GM23248 (cell line): ENCODE data around the gene SLC25A26.

ENCODE experiments used
- EZH2 ChIP-seq: fragments of 200-600 bp; sonication (generic); IDR thresholded peaks from 2 replicates; pipeline ENCODE4 v1.6.1; 2018; ENCODE audit warnings: antibody characterized with exemption, mild to moderate bottlenecking; ENCODE audit not compliant: insufficient read depth, poor library complexity, severe bottlenecking
- EZH2phosphoT487 ChIP-seq: fragments of 200-600 bp; sonication (generic); IDR thresholded peaks from 2 replicates; pipeline ENCODE4 v1.6.1; 2018; ENCODE audit warnings: antibody characterized with exemption, moderate library complexity, mild to moderate bottlenecking, low read depth; ENCODE audit not compliant: insufficient read depth

- TF ChIP-seq EZH2phosphoT487, result no peak
- TF ChIP-seq EZH2, result no peak
Measured at GRCh38 chr3:66418475-66418931, 197.7 kb downstream of the SLC25A26 start.
